GM19467 (cell line): ENCODE data around the gene FBLN1.

Experiments used
- ATAC-seq: cut with Tn5 transposase; IDR thresholded peaks from one replicate; pipeline ENCODE4 v1.9.1; 2021; ENCODE audit warnings: mild to moderate bottlenecking, moderate library complexity; ENCODE audit not compliant: unreplicated experiment

The FBLN1 gene

GRCh38 chr22:45631140-45631840, 128.6 kb downstream of the FBLN1 start:
- no peak for ATAC-seq

DNA sequence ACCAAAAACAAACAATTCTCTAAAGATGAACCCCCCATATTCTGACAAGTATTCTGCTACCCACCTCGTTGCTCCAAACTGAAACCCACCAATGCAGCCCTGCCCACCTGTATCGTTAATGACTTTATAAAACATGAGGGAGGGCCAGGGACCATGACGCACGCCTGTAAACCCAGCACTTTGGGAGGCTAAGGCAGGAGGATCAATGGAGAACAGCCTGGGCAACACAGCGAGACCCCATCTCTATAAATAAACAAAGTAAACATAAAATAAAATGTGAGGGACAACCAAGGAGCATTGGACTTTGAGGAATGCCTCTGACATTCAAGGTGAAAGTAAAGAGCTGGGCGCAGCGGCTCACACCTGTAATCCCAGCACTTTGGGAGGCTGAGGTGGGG, 129.2 kb downstream of the FBLN1 start:
- ATAC-seq: no peak

GRCh38 chr22:45632791-45633515, 130.3 kb downstream of the FBLN1 start:
- no peak for ATAC-seq

- no peak for ATAC-seq
These were observed 134.0 kb downstream of the FBLN1 start for GRCh38 chr22:45636683-45637082.

- no peak for ATAC-seq
These were observed 135.5 kb downstream of the FBLN1 start for GRCh38 chr22:45638197-45638596.

GRCh38 chr22:45638834-45639746, 136.4 kb downstream of the FBLN1 start:
- no peak for ATAC-seq

- no peak for ATAC-seq
These were observed 137.0 kb downstream of the FBLN1 start for GRCh38 chr22:45639747-45640102.

DNA sequence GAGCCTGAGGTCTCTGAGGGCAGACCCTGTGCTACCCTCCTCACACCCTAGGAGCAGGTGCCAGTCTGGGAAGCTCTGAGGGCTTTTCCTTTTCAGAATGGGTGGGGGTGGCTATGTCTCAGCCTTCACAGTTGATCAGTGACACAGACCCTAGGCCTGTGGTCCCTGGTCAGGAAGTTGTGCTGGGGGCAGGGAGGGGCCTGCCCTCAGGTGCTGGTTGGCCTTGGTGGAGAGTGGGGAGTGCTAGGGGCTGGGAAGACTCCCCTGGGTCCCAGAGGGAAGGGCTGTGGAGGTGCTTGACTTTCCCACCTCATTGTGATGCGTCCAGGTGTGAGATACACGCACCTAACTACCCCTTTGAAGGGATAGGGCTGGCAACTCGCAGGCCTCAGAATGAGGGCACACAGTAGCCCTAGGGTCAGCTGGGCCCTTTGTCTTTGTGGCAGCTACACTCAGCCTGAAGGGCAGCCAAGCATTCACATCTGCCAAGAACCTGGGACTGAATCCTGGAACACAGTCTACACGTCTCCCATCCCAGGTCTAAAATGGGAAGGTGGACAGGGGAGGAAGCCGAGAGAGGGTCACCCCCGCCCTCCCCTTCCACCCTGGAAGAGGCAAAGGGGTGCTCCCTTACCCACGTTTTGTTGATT, 137.7 kb downstream of the FBLN1 start:
- no peak for ATAC-seq

DNA sequence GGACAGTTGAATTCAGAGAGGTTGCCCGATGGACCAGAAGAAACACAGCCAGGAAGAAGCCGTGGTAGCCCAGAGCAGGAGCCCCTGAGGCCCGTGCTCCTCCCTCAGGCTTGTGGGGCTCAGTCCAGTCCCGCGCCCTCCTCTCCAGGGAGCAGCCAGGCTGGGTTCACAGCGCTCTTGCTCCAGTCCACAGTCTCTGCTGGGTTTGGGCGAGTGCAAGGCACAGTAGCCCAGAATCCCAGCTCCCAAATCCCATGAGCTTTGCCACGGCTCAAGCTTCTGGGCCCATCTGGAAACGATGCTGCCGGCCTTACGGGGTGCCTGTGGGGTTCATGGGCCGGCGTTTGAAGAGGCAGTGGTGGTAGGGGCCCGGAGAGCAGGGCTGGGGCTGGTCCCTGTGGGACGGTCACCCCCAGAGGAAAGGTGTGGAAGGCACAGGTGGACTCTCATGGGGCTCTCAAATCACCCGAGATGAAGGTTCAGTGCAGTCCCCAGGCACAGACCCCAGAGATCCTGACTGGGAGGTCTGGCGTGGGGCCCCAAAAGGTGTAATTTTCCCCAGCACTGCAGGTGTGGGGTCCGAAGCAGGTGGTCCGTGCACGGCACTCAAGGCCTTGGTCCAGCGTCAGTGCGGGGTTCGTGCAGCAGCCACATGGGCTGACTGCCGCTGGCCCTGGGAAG, 138.4 kb downstream of the FBLN1 start:
- ATAC-seq: no peak

- ATAC-seq: no peak
These were observed 140.3 kb downstream of the FBLN1 start for GRCh38 chr22:45642986-45643385.

DNA sequence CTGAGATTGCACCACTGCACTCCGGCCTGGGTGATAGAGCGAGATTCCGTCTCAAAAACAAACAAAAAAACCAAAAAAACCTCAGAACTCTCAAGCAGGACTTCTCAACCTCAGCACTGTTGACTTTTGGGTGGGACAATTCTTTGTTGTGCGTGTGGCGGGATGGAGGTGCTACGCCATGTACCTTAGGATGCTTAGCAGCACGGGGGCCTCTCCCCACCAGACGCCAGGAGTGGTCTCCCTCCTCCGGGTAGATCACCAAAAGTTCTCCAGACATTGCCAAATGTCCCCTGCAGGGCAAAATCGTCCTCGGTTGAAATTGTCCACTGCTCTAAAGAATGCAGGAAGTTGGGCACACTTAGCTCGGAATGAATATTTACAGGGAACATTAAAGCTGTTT, 142.0 kb downstream of the FBLN1 start:
- no peak for ATAC-seq

- ATAC-seq: no peak
These were observed 142.5 kb downstream of the FBLN1 start for GRCh38 chr22:45645150-45645525.

DNA sequence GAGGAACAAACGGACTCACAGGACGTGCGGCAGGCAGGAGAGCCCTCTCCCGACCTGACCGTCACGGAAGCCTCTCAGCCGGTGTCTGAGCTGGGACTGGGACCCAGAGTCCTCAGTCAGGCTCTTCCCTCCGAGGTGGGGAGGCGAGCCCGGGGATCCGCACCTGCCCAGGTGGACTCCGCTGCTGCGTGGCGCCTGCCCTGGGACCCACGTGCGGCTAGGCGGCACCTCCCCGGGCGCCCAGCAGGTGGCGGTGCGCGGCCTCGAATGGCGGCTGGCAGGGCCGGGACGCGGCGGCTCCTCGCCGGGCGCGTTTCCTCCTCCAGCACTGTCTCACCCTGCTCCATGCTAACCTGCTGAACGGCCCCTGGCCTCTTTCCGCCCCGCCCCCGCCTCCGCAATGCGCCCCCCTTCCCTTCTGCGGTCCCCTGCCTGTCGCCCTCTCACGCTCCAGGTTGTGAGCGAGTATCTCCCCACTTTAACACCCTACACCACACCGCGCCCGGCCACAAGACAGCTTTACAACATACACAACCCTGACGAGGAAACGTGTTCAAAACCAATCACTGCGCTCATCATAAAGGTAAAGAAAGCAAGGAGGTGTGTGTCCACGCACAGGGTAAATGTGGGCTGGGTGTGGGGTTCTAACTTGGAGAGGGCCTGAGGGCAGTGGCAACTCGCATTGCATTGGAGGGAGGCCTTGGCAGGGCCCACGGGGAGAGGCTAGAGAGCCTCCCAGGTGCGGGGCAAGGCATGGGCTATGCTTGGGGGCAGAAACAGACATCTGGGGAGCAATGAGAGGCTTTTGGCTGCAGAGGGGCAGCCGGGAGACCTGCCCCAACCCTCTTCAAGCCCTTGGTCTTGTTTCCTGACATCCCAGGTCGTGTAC, 143.1 kb downstream of the FBLN1 start:
- ATAC-seq: no peak

DNA sequence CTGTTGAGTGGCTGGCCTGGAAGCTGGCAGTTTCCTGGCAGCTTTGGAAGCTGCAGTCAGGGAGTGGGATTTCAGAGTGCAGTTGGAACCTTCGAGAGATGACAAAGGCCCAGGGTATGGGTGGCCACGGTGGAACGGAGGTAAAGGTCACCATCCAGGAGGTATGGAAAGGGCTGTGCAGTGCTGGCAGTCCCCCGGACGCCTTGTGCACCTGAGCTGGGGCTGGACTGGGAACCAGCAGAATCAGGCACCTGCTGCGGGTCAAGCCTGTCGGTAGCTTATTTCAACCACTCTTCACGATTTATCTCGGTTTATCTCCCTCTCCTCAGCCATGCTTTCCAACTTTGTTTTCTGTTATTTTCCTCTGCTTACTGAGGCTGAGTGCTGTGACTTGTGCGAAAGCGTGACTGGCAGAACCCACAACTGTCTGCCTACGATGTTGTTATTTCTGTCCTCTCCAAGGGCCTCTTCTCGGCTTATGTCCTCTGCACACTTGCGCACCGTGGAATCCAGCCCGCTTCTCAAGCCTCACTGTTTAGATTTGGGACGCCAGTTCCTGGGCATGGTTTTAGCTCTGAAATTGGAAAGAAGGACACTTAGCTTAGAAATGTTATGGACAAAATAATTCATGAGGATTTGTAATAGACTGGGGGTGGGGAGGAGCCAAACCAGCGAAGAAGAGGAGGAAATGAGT, 145.0 kb downstream of the FBLN1 start:
- no peak for ATAC-seq

DNA sequence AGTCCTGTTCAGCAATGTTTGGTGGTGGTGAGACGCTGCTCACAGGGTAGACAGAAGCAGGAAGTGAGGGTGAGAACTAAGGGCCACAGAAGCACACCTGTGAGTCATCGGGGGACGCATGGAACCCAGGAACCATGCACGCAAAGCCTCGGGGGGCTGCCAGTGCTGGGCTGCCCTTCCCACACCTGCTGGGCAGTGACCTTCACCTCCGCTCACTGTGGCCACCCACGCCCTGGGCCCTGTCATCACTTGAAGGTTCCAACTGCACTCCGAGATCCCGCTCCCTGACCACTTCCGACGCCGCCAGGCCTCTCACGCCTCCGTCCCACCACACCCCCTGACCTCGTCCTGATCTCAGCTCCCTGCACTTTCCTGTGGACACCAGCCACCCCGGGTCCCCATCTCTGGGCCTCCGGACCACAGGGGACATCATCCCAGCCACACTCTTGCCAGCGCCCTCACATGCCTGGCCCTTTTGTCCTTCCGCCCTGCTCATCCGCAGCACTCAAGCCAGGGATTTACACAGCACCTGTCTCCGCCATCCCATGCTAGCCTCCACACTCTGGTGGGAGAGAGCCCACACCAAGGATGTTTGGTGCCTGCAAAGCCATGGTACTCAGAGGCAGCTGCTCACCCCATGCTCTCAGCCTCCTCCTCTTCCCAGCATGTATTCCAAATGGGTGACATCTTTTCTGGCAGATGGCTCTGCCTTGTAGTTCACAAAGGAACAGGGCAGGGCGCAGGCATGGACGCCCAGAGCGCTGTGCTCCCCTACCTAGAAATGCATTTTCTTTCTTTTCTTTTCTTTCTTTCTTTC, 145.8 kb downstream of the FBLN1 start:
- no peak for ATAC-seq

GRCh38 chr22:45649809-45650208, 147.1 kb downstream of the FBLN1 start:
- ATAC-seq: no peak

DNA sequence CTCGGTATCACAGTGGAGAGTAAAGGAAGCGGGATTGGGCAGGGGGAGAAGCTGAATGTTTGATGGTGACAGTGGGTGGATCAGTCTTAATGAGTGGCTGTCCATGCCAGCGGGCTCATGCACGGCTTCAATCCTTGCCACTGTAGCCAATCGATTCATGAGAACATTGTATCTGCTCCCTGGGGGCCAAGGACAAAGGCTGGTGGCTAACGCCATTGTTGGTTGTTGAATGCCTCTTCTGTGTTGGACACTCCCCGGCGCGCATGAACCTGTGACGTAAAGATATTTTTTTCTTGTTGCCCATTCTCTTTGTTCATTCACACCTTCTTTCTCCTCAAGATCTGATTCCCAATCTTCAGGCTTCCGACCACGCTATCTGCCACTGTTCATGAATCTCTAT, 148.0 kb downstream of the FBLN1 start:
- no peak for ATAC-seq
